Prostate gland (tissue), 2 donors: ENCODE data around the gene CHSY1. TPM values are rescaled to one million over a fixed set of nuclear protein-coding genes. Genes with fewer than 3 reads are reported as not detected.

Experiments used
- DNase-seq: peaks from one replicate; pipeline ENCODE4 v3.0.0-alpha.2; 2019; ENCODE audit warnings: low spot score
- H3K27ac ChIP-seq, 2 donors: fragments of 200-600 bp; sonication (generic); 2 replicates each; pipeline ENCODE4 v1.5.1; 2017 to 2019
- H3K27me3 ChIP-seq: fragments of 200-600 bp; sonication (generic); replicated peaks from 2 replicates; pipeline ENCODE4 v1.5.1; 2019; ENCODE audit not compliant: insufficient read depth
- H3K36me3 ChIP-seq, 2 donors: fragments of 200-600 bp; sonication (generic); 1 replicate in 1 of 2; 2 replicates in 1 of 2; pipeline versions ENCODE4 v1.5.1 to v1.8.1; 2017 to 2019
- H3K4me1 ChIP-seq: fragments of 200-600 bp; sonication (generic); replicated peaks from 2 replicates; pipeline ENCODE4 v1.5.1; 2019
- H3K4me3 ChIP-seq, 2 donors: fragments of 200-600 bp; sonication (generic); 2 replicates each; pipeline ENCODE4 v1.5.1; 2017 to 2019
- H3K9me3 ChIP-seq: fragments of 200-600 bp; sonication (generic); 2 replicates; pipeline ENCODE4 v1.5.1; 2017
- POLR2A ChIP-seq: fragments of 450-650 bp; IDR thresholded peaks from one replicate; pipeline ENCODE4 v1.6.1; 2016; ENCODE audit warnings: antibody characterized with exemption, mild to moderate bottlenecking
- POLR2AphosphoS5 ChIP-seq: sonication (generic); formaldehyde crosslinking; IDR thresholded peaks from one replicate; pipeline ENCODE4 v1.6.1; 2017; ENCODE audit warnings: antibody characterized with exemption
- WGBS: methylation state at CpG from one replicate; pipeline ENCODE4 v1.1.5; 2018; 5-methylcytosine and 5-hydroxymethylcytosine counted together
- intact Hi-C: fragments of 100-400 bp; cut with DNase I; formaldehyde crosslinking; loops from one replicate; pipeline ENCODE4 v1.14.2; 2022
- total RNA-seq, 2 donors: library from RNA; depleted of rRNA; stranded (reverse); fragments of >200 nt; gene quantifications; one replicate each; pipeline ENCODE4 v1.1.0, GENCODE V29; 2016
- TF ChIP-seq, protein P1 (sequence below), 4 experiments: fragments of 200-600 bp in 2 of 4; fragments of 450-650 bp in 2 of 4; sonication (generic) in 2 of 4; IDR thresholded peaks; 1 replicate in 3 of 4; 2 replicates in 1 of 4; pipeline ENCODE4 v1.5.1; 2016 to 2019; ENCODE audit warnings: antibody characterized with exemption in 4 of 4, mild to moderate bottlenecking in 2 of 4, moderate library complexity in 2 of 4

Gene CHSY1
- total RNA-seq, 2 donors from 2014 or later: 30.4 to 46.4 TPM

DNA sequence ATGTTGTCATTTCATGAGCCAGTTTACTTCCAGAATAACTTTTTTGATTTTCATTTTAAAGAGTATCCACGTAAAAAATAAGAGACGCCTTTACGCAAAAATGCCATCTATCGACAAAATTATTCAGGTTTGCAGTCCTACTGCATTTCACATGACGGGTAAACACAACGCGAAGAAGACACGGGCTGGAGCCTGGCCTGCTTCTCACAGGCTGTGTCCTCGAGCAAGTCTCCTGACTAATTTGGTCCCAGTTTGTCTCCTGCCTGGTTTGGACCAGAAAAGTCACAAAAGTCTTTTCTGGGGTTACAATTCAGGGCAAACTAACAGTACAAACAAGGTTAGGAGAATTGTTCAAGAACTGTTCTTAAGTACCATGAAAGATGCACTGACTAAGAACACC is 51.7 kb downstream of the CHSY1 start:
- no peaks in the 10 kb centered on the region for H3K4me1 ChIP-seq
- intact Hi-C loops: no loop called here

DNA sequence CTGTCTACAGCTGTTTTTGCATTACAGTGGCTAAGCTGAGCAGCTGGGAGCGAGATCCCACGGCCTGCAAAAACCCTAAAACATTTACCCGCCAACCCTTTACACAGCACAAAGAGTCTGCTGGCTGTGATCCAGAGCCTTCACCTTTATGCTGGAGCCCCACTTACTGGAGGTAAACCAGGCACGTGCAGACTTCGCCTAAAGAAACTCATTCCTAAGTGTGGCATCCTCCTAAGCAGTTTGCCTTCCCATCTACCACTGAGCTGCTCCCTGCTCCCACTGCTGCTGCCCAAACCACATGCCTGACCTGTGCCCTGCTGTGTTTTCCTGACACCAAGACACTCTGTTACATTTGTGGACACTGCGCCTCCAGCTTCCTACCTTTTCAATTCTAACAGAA is 53.0 kb downstream of the CHSY1 start:
- 63% methylated on average over 6 of the region's 6 CpGs for WGBS
- Histone ChIP-seq H3K27ac (peak overlapping the region; percentile 14 to 52), H3K9me3 (no peaks in the 10 kb centered on the region), H3K36me3 (no peaks in the 10 kb centered on the region), H3K4me3 (no peak overlapping the region), H3K4me1 (peaks cover 4% of the 10 kb centered on the region), H3K27me3 (no peaks in the 10 kb centered on the region)
- no peak for DNase-seq
- intact Hi-C loops: no loop called here
- TF ChIP-seq, protein P1, sequence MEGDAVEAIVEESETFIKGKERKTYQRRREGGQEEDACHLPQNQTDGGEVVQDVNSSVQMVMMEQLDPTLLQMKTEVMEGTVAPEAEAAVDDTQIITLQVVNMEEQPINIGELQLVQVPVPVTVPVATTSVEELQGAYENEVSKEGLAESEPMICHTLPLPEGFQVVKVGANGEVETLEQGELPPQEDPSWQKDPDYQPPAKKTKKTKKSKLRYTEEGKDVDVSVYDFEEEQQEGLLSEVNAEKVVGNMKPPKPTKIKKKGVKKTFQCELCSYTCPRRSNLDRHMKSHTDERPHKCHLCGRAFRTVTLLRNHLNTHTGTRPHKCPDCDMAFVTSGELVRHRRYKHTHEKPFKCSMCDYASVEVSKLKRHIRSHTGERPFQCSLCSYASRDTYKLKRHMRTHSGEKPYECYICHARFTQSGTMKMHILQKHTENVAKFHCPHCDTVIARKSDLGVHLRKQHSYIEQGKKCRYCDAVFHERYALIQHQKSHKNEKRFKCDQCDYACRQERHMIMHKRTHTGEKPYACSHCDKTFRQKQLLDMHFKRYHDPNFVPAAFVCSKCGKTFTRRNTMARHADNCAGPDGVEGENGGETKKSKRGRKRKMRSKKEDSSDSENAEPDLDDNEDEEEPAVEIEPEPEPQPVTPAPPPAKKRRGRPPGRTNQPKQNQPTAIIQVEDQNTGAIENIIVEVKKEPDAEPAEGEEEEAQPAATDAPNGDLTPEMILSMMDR (IDR thresholded peaks at IDR 0.05): no peak
- TF ChIP-seq POLR2AphosphoS5 (no peak), POLR2A (no peak)

More for the DNA sequence above, 51.7 kb downstream of the CHSY1 start:
- H3K27me3 ChIP-seq: no peaks in the 10 kb centered on the region
- no peaks in the 10 kb centered on the region for H3K36me3 ChIP-seq
- TF ChIP-seq, protein P1 (IDR thresholded peaks at IDR 0.05): no peak
- TF ChIP-seq POLR2A: no peak
- TF ChIP-seq POLR2AphosphoS5: no peak
- no peak overlapping the region for H3K4me3 ChIP-seq
- WGBS: 81% methylated on average over 9 of the region's 9 CpGs
- DNase-seq: no peak
- H3K9me3 ChIP-seq: no peaks in the 10 kb centered on the region
- no peak overlapping the region for H3K27ac ChIP-seq

DNA sequence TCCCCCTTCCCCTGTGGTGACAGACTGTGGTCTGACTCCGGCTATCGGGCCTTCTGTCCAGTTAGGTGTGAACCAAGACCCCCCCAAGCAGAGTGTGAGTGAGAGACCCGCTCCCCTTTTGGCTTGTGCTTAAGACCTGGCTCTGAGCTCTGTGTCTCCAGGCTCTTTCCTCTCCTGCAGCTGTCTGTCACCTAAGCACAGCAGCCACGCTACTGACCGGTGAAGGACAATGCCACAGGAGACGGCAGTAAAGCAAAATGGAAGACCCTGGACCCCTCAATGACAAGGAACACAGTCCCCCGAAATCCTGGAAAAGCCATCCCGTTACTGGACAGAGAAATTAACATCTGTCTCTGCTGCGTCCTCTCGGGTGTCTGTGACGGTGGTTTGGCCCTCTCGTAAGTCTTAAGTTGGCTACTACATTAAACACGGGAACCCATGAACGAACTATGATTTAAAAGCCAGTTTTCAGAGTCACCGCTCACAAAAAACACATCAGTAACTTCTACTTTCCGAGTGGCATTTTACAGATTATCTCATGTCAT is 53.7 kb downstream of the CHSY1 start:
- WGBS: 54% methylated on average over 16 of the region's 16 CpGs
- peaks cover 11% of the 10 kb centered on the region for H3K4me1 ChIP-seq
- H3K36me3 ChIP-seq: no peaks in the 10 kb centered on the region
- intact Hi-C loops: no loop called here
- TF ChIP-seq POLR2AphosphoS5: no peak
- no peak for TF ChIP-seq POLR2A
- TF ChIP-seq, protein P1 (IDR thresholded peaks at IDR 0.05): no peak
- no peak overlapping the region for H3K4me3 ChIP-seq
- DNase-seq: no peak
- H3K27me3 ChIP-seq: no peaks in the 10 kb centered on the region
- H3K9me3 ChIP-seq: no peaks in the 10 kb centered on the region
- peak overlapping the region; percentile 14 to 52 for H3K27ac ChIP-seq

DNA sequence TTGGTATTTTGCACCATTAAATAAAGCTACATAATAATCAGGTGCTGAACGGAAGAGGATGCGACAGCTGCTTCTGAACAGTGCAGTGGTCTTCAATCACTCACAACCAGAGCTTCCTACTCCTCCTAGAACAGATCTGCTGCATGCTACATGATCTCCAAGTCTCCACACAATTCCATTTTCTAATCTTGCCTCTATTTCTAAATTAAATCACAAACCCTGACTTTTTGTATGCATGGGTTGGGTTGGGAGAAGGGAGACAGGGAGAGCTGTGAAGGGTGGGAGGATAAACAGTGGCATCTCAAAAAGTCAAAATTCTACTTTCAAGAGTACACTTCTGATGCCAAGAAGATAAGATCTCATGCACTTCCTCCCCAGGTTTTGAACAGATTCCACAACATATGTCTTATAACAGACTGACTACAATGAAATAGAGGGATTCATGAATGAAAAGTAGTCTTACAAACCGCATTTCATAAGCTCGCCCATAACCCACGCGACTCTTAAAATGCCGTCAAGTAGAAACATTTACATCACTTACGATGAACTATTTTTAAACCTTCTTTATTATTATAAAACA is 57.2 kb downstream of the CHSY1 start:
- Histone ChIP-seq H3K4me1 (peaks cover 26% of the 10 kb centered on the region), H3K27ac (peak overlapping the region in 1 of 2 donors; percentile 75), H3K9me3 (no peaks in the 10 kb centered on the region), H3K27me3 (no peaks in the 10 kb centered on the region), H3K36me3 (no peaks in the 10 kb centered on the region), H3K4me3 (no peak overlapping the region)
- TF ChIP-seq POLR2A: no peak
- TF ChIP-seq POLR2AphosphoS5: no peak
- TF ChIP-seq, protein P1 (IDR thresholded peaks at IDR 0.05): no peak
- 66% methylated on average over 8 of the region's 8 CpGs for WGBS
- intact Hi-C loops: no loop called here
- no peak for DNase-seq
